Jurkat, Clone E6-1 (cell line): Measurements from ENCODE around the gene IL10. TPM values are rescaled to one million over a fixed set of nuclear protein-coding genes. Genes with fewer than 3 reads are reported as not detected.
A peak's percentile ranks its signal among the peaks of the same experiment; 100 is the strongest.

ENCODE experiments used
- DNase-seq: peaks from one replicate; pipeline ENCODE4 v3.0.0-alpha.2; 2011; ENCODE audit warnings: low read depth, low spot score
- H3K4me3 ChIP-seq: 2 replicates; pipeline ENCODE4 v1.5.1; 2011; ENCODE audit warnings: mild to moderate bottlenecking, low read length, control low read depth, moderate library complexity
- polyA plus RNA-seq: library from polyadenylated mRNA; unstranded; fragments of >200 nt; gene quantifications from one replicate; pipeline ENCODE4 v1.2.1, GENCODE V29; 2012; ENCODE audit warnings: missing spikeins; ENCODE audit not compliant: insufficient read length, insufficient read depth

The IL10 gene
- polyA plus RNA-seq = 0.59 TPM

GRCh38 chr1:206772243-206772937 is at the start of gene IL10:
IL10 (minus strand) TSS chr1:206772494; CDS start chr1:206772435, 59 bp downstream.
- 0 out of 2 replicates have a peak within 1 kb of the TSS, but pooled peaks have one; percentile 3 for H3K4me3 ChIP-seq
- DNase-seq = peak; percentile 48

GRCh38 chr1:206821493-206821892 is 49.2 kb upstream of the IL10 start:
- no peak overlapping the region for H3K4me3 ChIP-seq
- DNase-seq = no peak

- peak; percentile 76 for DNase-seq
- H3K4me3 ChIP-seq = no peak overlapping the region
These were observed 44.3 kb upstream of the IL10 start for GRCh38 chr1:206816390-206817287.

DNA sequence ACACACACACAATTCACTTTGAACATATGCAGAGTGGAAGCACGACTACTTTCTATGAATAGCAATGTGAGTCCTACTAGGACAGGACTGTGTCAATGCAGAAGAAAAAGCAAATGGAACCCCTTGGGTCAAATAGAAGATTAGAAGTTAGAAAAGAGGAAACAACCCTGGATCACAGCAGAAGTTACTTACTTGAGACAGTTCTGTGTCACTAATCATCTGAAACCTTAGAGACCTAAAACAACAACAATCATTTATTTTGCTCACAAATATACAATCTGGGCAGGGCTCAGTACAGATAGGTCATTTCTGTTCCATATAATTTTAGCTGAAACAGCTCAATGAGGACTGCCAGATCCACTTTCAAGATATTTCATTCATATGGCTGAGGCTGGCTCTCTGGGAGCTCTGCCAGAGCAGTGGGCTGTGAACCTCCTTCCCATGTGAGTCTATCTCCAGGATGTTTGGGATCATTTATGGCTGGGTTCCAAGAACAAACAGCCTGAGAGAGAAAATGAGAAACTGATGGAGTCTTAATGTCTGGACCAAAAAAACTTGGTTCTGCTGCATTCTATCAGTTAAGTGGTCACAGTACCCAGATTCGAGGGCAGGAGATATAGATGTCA is 42.5 kb upstream of the IL10 start:
- no peak for DNase-seq
- H3K4me3 ChIP-seq = no peak overlapping the region

- H3K4me3 ChIP-seq = no peak overlapping the region
- no peak for DNase-seq
These were observed 40.2 kb upstream of the IL10 start for GRCh38 chr1:206812471-206812870.

DNA sequence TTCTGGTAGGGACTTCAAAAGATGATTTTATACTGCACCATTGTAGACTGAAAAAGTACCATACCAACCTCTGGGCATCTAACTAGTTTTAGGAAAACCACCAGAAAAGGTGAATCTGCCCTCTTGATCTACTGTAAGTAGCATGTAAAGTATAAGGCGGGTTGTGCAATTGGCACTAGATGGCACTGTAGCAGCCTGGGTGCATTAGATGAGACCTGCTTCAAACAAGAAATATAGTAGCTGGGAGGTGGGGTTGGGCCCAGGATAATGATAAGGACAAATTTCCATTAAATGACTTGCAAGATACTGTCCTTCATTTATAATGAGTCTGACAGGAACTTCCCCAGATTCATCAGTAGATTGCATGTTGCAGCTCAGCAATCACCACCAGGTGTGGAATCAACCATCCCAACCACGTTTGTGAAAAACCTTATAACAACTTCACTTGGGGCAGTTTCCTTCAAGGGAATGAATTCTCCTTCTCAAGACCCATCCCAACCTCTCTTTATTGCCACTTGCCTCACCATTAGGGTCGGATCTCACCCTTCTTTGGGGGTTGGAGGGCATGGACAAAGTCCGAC is 37.3 kb upstream of the IL10 start:
- no peak overlapping the region for H3K4me3 ChIP-seq
- DNase-seq = peak; percentile 47

DNA sequence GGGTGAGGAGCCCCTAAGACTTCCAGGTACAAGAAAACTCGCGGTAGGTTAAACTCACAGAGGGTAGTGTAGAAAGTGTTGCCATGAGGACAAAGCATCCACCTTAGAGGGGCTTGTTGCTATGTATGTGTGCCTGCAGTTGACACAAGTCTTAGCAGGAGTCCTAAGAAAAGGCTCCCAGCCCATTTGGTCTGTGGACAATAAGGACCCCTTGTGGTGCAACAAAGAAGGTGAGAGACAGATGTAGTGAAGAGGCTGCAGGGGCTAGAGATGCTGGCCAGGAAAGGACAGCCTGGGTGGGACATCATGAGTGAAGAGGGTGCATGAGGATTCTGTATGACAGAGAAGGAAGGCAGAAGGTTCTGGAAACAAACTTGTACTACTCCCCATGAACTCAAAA is 36.3 kb upstream of the IL10 start:
- peak; percentile 58 for DNase-seq
- H3K4me3 ChIP-seq = no peak overlapping the region

DNA sequence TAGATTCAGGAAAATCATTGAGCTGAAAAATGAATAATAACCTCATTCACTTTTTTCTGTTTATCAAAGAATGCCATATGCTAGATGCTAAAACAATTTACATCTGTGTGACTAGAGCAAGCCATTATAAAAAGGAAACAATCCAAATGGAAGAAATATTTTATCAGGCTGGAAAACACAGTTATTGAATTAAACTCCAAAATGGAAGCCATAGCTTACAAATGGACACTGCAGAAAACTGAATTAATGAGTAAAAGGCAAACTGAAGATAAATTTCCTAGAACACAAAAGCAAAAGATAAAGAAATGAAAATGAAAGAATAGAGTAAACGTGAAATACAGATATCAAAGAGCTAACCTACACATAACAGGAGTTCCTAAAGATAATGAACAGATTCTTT is 33.1 kb upstream of the IL10 start:
- DNase-seq = no peak
- H3K4me3 ChIP-seq = no peak overlapping the region

GRCh38 chr1:206804156-206804737 is 32.0 kb upstream of the IL10 start:
- no peak overlapping the region for H3K4me3 ChIP-seq
- DNase-seq = no peak

DNA sequence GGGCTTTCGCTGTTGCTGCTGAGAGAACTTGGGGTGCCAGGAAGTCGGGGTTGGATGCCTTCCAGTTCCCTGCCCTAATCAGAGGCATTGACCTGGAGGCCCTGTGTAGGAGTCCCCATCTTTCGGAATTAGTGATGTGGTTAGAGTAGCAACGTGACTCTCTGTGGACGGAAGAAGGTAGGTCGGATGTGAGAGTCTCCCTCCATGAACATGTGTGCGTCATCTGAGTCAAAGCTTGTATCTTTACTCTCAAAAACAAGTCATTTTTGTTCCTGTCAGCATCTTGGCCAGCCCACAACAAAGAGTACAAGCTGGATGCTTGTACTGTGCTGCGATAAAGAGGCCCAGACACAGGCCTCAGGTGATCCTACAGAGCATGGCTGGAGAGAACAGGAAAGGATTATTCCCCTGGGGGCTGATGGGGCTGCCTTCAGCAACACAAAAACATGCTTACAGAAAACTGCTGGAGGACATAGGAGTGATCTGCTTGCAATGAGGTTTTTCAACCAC is 31.0 kb upstream of the IL10 start:
- DNase-seq = peak; percentile 95
- H3K4me3 ChIP-seq = no peak overlapping the region

GRCh38 chr1:206802401-206802800 is 30.1 kb upstream of the IL10 start:
- no peak overlapping the region for H3K4me3 ChIP-seq
- DNase-seq = no peak

GRCh38 chr1:206801467-206801866 is 29.2 kb upstream of the IL10 start:
- DNase-seq = no peak

DNA sequence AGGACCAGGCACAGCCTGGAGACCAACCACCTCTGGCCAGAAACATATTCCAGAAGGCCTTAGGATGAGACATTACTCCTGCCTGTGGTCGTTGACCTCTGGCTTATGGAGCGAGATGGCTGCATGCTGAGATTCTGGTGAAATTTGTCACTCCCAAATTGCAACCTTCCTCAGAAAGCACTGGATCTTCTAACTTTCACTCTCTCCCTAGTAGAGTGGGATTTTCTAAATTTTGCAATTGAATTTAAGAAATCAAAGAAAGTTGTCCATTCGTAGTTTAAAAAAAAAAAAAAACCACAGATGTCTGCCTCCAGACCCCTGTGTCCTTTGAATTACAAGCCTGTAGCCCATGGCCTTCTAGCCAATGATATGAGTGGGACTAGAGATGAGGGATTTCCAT is 28.6 kb upstream of the IL10 start:
- no peak overlapping the region for H3K4me3 ChIP-seq

More at GRCh38 chr1:206801467-206801866, 29.2 kb upstream of the IL10 start:
- H3K4me3 ChIP-seq = no peak overlapping the region

GRCh38 chr1:206800411-206800810 is 28.1 kb upstream of the IL10 start:
- no peak overlapping the region for H3K4me3 ChIP-seq
- no peak for DNase-seq

More for the DNA sequence above, 28.6 kb upstream of the IL10 start:
- DNase-seq = no peak

DNA sequence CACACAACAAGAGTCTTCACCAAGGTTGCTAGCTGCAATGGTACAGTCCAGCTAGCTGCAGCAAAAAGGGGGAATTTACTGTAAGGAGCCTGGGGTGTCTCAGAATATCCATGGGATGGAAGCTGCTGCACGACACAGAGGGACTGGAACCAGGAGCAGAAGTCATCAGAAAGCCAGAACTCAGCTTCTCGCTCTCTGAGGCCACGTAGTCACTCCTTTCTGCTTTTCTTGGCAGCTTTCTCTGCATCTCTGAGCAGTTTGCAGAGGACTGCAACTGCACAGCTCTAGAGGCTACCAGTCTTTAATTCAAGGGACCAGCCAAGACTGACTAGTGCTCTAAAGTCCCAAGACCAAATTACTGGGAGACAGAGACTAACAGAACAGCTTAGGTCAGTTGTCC is 27.0 kb upstream of the IL10 start:
- no peak for DNase-seq
- H3K4me3 ChIP-seq = no peak overlapping the region

DNA sequence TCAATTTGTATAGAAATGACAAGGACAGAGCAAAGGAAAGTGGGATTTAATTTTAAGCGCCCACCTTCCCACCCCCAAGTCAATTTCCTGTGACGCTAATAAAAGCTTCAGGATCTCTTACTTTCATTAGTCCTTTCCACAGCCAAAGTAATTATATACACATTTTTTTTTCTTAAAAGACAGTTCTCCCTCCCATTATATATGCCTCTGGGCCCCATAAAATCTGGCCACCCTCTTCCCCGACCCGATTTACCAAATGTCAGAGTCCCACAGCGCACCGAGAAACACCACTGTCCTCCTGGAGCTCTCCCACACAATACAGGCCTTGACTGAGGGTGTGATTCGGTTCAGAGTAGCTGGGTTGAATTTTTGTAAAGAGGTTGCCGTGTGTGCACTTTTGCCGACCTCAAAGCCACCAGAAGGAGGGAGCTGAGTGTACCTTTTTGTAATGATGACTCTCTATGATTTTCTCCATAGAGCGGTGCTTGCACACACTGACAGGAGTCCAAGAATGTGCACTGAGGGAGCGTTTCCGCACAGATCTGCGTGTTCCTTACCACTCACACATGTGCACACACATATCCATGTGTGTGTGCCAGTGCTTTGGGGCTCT is 26.2 kb upstream of the IL10 start:
- no peak overlapping the region for H3K4me3 ChIP-seq
- DNase-seq = no peak

DNA sequence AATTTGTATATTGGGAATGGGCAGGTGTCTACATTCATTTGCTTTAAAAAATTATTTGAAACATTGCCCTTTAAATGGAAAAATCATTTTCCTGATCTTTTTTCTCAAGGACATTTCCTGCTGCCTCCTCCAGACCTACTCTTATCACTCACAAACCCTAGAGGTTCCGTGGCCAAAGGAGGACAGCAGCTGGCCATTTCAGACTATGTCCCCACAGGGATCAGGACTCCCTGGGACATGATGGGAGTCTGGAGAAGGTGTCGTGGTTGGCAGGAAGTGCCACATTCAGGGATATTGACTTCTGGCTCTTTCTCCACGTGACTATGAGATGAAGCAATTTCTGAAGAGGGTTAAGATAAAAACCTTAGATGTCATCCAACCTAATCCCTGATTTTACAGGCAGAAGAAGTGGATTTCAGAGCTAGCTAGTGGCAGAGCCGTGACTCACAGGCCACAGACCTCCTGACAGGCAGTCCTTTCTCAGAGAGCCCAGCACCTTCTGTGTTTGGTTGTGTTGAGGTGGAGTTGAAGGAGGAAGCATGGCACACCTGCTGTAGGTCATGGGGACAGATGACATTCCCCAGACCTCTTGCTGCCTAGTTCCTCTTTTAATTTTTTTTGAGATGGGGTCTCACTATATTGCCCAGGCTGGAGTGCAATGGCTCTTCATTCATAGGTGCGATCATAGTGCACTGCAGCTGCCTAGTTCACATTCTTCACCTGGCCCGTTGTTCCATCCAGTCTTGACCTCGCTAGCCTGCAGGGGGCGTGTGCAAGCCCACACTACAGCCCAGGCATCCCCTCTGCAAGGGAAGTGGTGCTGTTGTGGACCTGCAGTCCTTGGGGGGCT is 25.5 kb upstream of the IL10 start:
- DNase-seq = peak; percentile 59
- H3K4me3 ChIP-seq = no peak overlapping the region

GRCh38 chr1:206796981-206797402 is 24.7 kb upstream of the IL10 start:
- no peak for DNase-seq

More at GRCh38 chr1:206796981-206797402, 24.7 kb upstream of the IL10 start:
- no peak overlapping the region for H3K4me3 ChIP-seq
